ENCODE results near the gene PPM1L.

Gene PPM1L

GRCh38 chr3:161051856-161052255 is 295.8 kb downstream of the PPM1L start:
- DNase-seq: no peak

DNA sequence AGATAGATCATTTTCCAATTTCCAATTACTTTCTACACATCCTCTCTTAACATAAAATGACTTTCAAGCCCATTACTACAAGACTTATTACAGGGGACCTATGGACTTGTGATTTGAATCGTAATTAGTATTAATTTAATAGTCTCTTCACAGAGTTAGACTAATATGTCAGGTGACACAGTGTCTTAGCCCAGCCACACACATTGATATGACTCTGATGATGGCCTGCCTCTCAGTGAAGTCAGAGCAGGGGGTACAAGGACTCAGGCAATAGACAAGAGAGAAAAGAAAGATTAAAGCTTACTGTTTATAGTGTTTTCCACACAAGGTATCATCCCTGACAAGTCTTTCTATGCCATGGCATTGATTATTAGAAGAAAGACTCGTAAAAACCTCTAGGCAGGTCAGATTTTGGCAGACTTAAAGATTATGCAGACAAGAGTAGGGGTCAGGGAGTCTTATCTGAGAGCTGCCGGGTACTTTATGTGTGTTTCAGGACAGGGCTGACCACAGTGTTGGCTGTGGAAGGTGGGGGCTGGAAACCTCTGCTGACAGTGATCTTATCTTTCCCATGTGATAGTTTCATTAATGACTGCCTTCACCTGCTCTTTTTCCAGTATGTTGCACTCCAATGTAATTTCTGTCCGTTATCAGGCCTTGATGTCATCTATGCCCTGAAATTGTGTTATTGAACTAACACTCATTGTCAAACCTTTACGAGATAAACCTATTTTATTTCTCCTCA is 299.0 kb downstream of the PPM1L start:
- no peak for DNase-seq

DNA sequence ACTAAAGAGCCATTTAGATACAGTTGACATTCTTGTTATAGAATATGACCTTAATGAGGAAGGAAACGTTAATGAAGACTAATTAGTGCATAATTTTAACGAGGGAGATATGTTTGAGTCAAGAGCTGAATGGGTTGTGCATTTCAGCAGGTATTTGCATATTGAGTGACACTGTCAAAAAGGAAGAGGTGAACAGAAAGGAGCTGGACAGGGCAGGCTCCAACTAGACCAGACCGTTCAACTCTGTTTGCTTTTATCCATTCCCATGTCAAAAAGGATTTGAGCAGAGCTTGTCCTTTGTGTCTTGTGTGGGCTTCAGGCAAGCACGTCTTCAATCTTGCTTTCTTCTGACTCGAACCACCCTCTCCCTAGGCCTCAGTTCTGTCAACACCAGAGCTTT is 308.4 kb downstream of the PPM1L start:
- no peak for DNase-seq

- DNase-seq: no peak
Measured at GRCh38 chr3:161066930-161067329, 310.9 kb downstream of the PPM1L start.

GRCh38 chr3:161067335-161067734 is 311.3 kb downstream of the PPM1L start:
- no peak for DNase-seq

DNA sequence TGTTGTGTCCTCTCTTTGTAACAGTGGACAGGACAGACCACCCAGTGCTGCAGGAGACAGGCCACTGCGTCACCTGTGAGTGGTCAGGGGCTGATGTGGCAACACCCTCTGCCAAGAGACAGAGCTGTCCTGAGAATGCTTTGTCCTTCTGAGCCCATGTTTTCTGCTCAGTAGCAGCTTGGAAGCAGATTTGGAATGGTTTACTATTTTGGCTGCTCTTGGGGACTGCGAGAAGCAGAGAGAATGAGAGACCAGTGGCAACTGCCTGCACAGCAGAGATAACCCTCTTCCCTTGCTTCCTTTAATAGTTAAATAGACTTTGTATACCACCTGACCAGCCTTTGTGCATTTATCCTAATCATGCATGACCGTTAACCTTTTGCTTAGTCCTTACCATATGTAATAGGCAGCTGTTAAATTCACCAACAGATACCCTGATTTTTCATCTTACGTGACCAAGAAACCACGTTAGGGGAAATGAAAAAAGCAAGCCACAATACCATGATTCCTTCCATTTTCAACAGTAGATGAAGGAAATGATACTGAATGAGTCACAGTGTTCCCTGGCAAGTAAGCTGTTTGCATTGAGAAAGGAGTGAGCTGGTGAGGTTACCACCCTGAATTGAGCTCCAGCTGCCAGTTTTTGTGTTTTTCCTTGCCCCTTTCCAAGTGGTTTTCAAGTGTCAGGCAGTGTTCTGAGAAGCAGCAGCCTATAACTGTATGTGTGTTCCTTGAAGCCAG is 313.6 kb downstream of the PPM1L start:
- peak in 1 of 2 donors; percentile 77 for DNase-seq

GRCh38 chr3:161070252-161070930 is 314.4 kb downstream of the PPM1L start:
- no peak for DNase-seq

GRCh38 chr3:161070980-161071663 is 315.1 kb downstream of the PPM1L start:
- no peak for DNase-seq

DNA sequence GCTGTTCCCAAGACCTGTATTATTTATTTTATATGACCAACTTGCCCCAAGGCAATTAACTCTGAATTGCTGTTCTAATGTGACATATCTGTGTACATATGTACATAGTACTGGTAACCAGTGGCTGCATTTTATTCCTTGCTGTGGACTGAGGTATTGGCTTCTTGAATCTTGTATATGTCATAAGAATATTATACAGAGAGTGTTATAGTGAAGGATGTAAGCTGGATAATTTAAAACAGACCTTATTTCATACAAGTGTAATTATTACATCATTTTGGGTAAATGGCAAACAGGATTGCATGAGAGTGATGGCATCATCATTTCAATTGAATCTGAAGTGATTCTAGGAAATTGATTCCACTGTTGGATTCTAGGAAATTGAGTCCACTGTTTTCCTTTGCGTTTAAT is 316.2 kb downstream of the PPM1L start:
- DNase-seq: no peak

- DNase-seq: no peak
Measured at GRCh38 chr3:161072751-161073150, 316.7 kb downstream of the PPM1L start.

DNA sequence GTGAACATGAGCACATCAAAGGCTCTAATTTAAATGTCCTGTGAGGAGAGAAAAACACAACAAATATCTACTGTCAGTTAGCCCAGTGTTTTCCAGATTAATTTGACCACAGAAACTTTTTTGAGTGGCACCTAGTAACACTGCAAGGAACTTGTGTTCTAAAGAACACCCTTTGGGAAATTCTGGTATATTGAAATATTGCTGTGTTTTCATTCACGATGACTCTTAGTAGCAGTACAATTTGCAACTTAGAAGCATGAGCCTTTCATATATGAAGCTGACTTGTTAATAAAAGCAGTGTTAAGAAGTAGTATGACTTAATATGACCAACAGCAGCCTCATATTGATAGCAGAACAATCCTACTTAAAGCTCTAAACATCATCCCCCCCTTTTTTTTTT is 317.1 kb downstream of the PPM1L start:
- DNase-seq: no peak

DNA sequence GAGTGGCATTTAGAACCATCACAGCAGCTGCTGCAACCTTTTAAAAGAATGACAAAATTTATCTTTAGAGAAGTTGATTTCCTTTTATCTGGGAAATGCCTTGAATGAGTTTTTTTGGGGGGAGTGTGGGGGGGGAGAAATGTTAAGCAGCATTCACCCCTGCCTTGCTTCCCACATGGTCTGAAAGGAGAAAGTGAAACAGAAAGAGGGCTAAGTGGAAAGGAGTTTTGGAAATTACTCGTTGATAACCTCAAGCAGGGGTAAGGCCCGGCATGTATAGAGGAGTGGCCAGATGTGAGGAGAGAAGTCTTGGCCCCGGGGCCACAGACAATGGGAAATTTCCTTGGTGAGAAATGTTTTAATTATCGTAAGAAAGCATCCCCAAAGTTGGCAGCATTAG is 325.6 kb downstream of the PPM1L start:
- peak in 1 of 2 donors; percentile 47 for DNase-seq

DNA sequence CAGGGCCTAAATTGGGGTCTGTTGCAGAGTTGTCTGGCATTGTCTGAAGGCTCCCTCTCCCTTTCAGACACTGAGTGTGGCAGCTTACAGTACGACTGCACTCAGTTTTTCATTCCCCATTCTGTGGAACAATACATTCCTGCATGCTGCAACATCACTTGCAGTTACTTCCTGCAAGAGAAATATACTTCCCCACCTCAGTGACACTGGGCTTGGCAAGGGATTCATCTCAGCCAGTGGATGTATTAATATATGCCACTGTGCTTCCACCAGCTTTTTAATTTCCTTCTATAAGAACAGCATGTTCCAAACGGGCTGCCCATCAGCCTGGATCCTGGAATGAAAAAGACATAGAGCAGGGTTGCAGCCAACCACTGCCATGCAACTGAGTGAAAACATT is 326.0 kb downstream of the PPM1L start:
- no peak for DNase-seq

GRCh38 chr3:161083131-161083530 is 327.1 kb downstream of the PPM1L start:
- no peak for DNase-seq

GRCh38 chr3:161084277-161084676 is 328.2 kb downstream of the PPM1L start:
- no peak for DNase-seq

- no peak for DNase-seq
Measured at GRCh38 chr3:161093895-161094294, 337.9 kb downstream of the PPM1L start.

GRCh38 chr3:161096771-161097367 is 340.8 kb downstream of the PPM1L start:
- no peak for DNase-seq

DNA sequence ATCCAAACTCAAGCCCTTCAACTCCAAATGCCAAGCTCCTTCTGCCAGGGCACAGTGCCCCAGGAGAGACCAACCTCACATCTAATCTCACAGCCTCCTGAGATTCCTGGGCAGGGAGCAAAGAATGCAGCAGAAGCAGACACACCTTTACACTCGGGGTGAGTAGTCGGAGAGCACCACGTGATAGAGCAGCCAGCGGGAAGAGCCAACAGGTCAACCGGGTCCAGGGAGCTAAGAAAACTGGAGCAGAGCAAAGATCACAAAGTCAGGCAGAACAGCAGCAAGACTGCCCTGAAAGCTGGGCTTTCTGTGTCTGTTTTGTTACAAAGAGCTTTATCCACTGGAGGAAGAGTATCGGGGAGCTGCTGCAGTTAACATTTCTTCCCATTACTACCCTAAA is 345.0 kb downstream of the PPM1L start:
- DNase-seq: no peak

DNA sequence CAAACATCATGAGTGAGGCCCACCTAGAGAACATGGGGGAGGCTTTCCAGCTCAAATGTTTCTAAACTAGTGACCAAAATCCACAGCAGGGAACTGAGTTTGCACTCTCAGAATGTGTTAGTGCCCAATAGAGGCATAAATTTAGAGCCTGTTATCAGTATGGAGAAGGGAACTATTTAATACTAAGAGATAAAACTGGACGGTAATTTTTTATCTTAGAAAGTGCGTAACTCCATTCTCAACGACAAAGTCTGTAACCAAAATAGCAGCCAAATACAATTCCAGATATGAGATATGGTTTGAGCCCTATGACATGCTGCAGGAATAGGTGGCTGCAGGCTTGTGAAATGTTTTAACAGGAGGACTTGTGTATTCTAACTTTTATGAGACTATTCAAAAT is 345.6 kb downstream of the PPM1L start:
- DNase-seq: no peak

DNA sequence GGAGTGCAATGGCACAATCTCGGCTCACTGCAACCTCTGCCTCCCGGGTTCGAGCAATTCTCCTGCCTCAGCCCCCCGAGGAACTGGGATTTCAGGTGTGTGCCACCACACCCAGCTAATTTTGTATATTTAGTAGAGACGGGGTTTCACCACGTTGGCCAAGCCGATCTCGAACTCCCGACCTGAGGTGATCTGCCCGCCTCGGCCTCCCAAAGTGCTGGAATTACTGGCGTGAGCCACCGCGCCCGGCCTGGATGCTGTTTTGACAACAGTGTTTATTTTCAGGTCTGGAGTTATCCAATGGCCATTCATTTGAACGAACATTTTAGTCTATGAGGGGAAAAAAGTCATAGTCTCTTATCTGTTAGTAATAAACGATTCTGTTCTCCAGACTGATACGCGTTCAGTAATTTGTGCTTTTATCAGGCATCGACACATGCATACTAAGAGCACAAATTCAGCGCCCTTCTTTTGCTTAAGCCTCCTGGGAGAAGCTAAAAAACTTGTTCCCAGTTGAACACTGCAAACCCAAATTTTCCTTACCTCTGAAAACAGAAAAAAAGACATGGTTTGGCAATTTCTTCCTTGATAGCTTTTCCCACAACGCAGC is 347.9 kb downstream of the PPM1L start:
- no peak for DNase-seq

DNA sequence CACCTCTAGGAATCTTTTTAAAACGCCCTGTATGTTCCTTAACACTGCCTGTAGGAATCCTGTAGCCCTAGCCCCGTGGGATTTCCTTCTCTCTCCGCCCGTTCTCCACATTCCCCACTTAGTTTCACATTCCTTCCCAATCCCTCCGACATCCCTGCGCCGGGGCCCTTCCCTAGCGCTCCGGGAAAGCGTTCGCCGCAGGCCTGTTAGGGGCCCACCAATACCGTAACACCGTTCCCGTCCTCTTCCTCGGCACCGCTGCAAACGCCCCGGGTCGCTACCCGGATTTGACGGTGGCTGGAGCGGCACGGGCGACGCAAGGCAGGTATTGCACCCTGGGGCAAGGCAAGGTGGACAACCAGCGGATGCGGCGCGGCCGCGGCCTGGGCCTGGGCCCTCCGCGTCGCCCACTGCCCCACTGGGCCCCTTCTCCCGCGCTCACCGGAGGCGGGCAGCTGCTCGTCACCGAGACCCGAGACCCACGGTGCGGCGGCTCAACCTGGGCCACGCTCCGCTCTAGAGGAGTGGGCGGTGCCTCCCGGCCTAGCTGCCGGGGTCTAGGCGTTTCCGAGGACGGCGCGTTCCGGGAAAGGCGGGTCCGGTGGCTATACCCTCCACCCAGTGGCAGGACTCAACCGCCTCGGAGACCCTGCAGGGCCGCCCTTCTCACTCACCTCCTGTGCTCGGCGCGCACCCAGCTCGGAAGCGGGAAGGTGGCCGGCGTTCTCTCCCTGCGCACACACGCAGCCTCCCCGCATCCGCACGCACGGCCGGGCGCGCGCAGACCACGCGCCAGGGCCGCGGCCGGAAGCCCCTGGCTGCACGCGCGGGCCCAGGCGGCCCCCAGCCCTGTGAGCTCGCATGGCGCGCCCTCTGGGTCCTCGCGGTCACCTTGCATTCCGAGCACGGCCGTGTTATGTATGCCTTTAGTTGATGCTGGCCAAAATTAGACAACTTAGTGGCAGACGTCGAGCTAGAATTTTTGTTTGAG is 348.8 kb downstream of the PPM1L start, which contains the start of gene B3GALNT1:
Gene B3GALNT1 (minus strand): TSS at position 789 of the 991 bp plus-strand sequence. CDS start 18,595 bp downstream, outside the sequence.
- peak in 1 of 2 donors; percentile 36 for DNase-seq
